HUES64 (cell line): Measurements from ENCODE around the gene FRRS1.

Experiments used
- H3K27ac ChIP-seq: 2 replicates; pipeline ENCODE4 v1.7.0; 2013; ENCODE audit warnings: low read depth, low read length, inconsistent platforms
- H3K27me3 ChIP-seq: 2 replicates; pipeline ENCODE4 v1.6.1; 2013; ENCODE audit warnings: mild to moderate bottlenecking, low read length; ENCODE audit not compliant: insufficient read depth
- H3K36me3 ChIP-seq: 2 replicates; pipeline ENCODE4 v1.6.1; 2013; ENCODE audit warnings: mild to moderate bottlenecking, low read length; ENCODE audit not compliant: insufficient read depth
- H3K4me1 ChIP-seq: 2 replicates; pipeline ENCODE4 v1.6.1; 2013; ENCODE audit warnings: mild to moderate bottlenecking, low read length, moderate library complexity; ENCODE audit not compliant: insufficient read depth
- H3K4me3 ChIP-seq: 2 replicates; pipeline ENCODE4 v1.5.1; 2013; ENCODE audit warnings: mild to moderate bottlenecking, low read length, moderate library complexity
- H3K9ac ChIP-seq: 2 replicates; pipeline ENCODE4 v1.6.1; 2013; ENCODE audit warnings: mild to moderate bottlenecking, low read depth, low read length
- H3K9me3 ChIP-seq: 2 replicates; pipeline ENCODE4 v1.6.1; 2013; ENCODE audit warnings: low read depth, low read length; ENCODE audit not compliant: insufficient read depth
- WGBS: fragments of 150-250, 120-280 bp; methylation state at CpG from one replicate; pipeline ENCODE4 v1.1.7; 2013; ENCODE audit warnings: missing lambda C conversion rate; 5-methylcytosine and 5-hydroxymethylcytosine counted together

FRRS1 gene

GRCh38 chr1:99784809-99785255 is 18.4 kb upstream of the FRRS1 start:
- no peak overlapping the region for H3K9ac ChIP-seq
- no peak overlapping the region for H3K4me3 ChIP-seq
- WGBS = 92% methylated on average over 2 of the region's 2 CpGs

GRCh38 chr1:99784143-99784542 is 17.7 kb upstream of the FRRS1 start:
- no peaks in the 10 kb centered on the region for H3K36me3 ChIP-seq
- 93% methylated on average over 1 of the region's 1 CpG for WGBS
- no peaks in the 10 kb centered on the region for H3K27me3 ChIP-seq
- H3K4me3 ChIP-seq = no peak overlapping the region
- no peak overlapping the region for H3K27ac ChIP-seq
- H3K4me1 ChIP-seq = no peaks in the 10 kb centered on the region
- H3K9ac ChIP-seq = no peak overlapping the region
- H3K9me3 ChIP-seq = no peaks in the 10 kb centered on the region

More at GRCh38 chr1:99784809-99785255, 18.4 kb upstream of the FRRS1 start:
- H3K4me1 ChIP-seq = no peaks in the 10 kb centered on the region
- no peak overlapping the region for H3K27ac ChIP-seq
- H3K9me3 ChIP-seq = no peaks in the 10 kb centered on the region
- no peaks in the 10 kb centered on the region for H3K27me3 ChIP-seq
- no peaks in the 10 kb centered on the region for H3K36me3 ChIP-seq

GRCh38 chr1:99782920-99783319 is 16.5 kb upstream of the FRRS1 start:
- H3K4me1 ChIP-seq = no peaks in the 10 kb centered on the region
- no peak overlapping the region for H3K27ac ChIP-seq
- H3K27me3 ChIP-seq = no peaks in the 10 kb centered on the region
- H3K36me3 ChIP-seq = no peaks in the 10 kb centered on the region
- H3K9me3 ChIP-seq = no peaks in the 10 kb centered on the region
- no peak overlapping the region for H3K9ac ChIP-seq
- no peak overlapping the region for H3K4me3 ChIP-seq
- WGBS = 88% methylated on average over 3 of the region's 3 CpGs

- no peaks in the 10 kb centered on the region for H3K36me3 ChIP-seq
- H3K9ac ChIP-seq = no peak overlapping the region
- no peak overlapping the region for H3K27ac ChIP-seq
- H3K4me3 ChIP-seq = no peak overlapping the region
- 91% methylated on average over 1 of the region's 1 CpG for WGBS
- H3K9me3 ChIP-seq = no peaks in the 10 kb centered on the region
- H3K4me1 ChIP-seq = no peaks in the 10 kb centered on the region
- no peaks in the 10 kb centered on the region for H3K27me3 ChIP-seq
Observed at GRCh38 chr1:99782397-99782796, 16.0 kb upstream of the FRRS1 start.

GRCh38 chr1:99781798-99782197 is 15.4 kb upstream of the FRRS1 start:
- no peaks in the 10 kb centered on the region for H3K4me1 ChIP-seq
- WGBS = 93% methylated on average over 3 of the region's 3 CpGs
- H3K9me3 ChIP-seq = no peaks in the 10 kb centered on the region
- no peaks in the 10 kb centered on the region for H3K27me3 ChIP-seq
- no peak overlapping the region for H3K4me3 ChIP-seq
- H3K9ac ChIP-seq = no peak overlapping the region
- H3K27ac ChIP-seq = no peak overlapping the region
- H3K36me3 ChIP-seq = no peaks in the 10 kb centered on the region

- H3K4me1 ChIP-seq = no peaks in the 10 kb centered on the region; the same call in 1 of the 2 replicates
- H3K36me3 ChIP-seq = no peaks in the 10 kb centered on the region
- H3K27ac ChIP-seq = no peak overlapping the region
- H3K9me3 ChIP-seq = no peaks in the 10 kb centered on the region
- no peaks in the 10 kb centered on the region for H3K27me3 ChIP-seq
- H3K9ac ChIP-seq = no peak overlapping the region
- 94% methylated on average over 3 of the region's 3 CpGs for WGBS
- H3K4me3 ChIP-seq = no peak overlapping the region
Observed at GRCh38 chr1:99777752-99778151, 11.3 kb upstream of the FRRS1 start.

GRCh38 chr1:99776120-99776519 is 9.7 kb upstream of the FRRS1 start:
- Histone ChIP-seq H3K9me3 (no peaks in the 10 kb centered on the region), H3K27me3 (no peaks in the 10 kb centered on the region), H3K4me1 (no peaks in the 10 kb centered on the region; the same call in 1 of the 2 replicates), H3K36me3 (no peaks in the 10 kb centered on the region), H3K4me3 (no peak overlapping the region), H3K27ac (no peak overlapping the region), H3K9ac (no peak overlapping the region)

GRCh38 chr1:99772809-99773208 is 6.4 kb upstream of the FRRS1 start:
- H3K27me3 ChIP-seq = no peaks in the 10 kb centered on the region
- no peaks in the 10 kb centered on the region; the same call in 1 of the 2 replicates for H3K4me1 ChIP-seq
- WGBS = 96% methylated on average over 3 of the region's 3 CpGs
- no peak overlapping the region for H3K4me3 ChIP-seq
- no peaks in the 10 kb centered on the region for H3K36me3 ChIP-seq
- no peaks in the 10 kb centered on the region for H3K9me3 ChIP-seq
- no peak overlapping the region for H3K27ac ChIP-seq
- H3K9ac ChIP-seq = no peak overlapping the region

GRCh38 chr1:99771513-99771918 is 5.1 kb upstream of the FRRS1 start:
- H3K9ac ChIP-seq = no peak overlapping the region
- no peaks in the 10 kb centered on the region for H3K27me3 ChIP-seq
- H3K4me3 ChIP-seq = no peak overlapping the region
- peaks cover 6% of the 10 kb centered on the region for H3K4me1 ChIP-seq
- no peaks in the 10 kb centered on the region for H3K36me3 ChIP-seq
- H3K9me3 ChIP-seq = no peaks in the 10 kb centered on the region
- no peak overlapping the region for H3K27ac ChIP-seq

GRCh38 chr1:99768524-99769245 is 2.2 kb upstream of the FRRS1 start:
- H3K9ac ChIP-seq = no peak overlapping the region

GRCh38 chr1:99768104-99768503 is 1.7 kb upstream of the FRRS1 start:
- 89% methylated on average over 1 of the region's 3 CpGs for WGBS
- Histone ChIP-seq H3K36me3 (no peaks in the 10 kb centered on the region), H3K9ac (no peak overlapping the region)

More at GRCh38 chr1:99768524-99769245, 2.2 kb upstream of the FRRS1 start:
- Histone ChIP-seq H3K36me3 (no peaks in the 10 kb centered on the region), H3K9me3 (no peaks in the 10 kb centered on the region), H3K4me3 (no peak overlapping the region), H3K4me1 (peaks cover 6% of the 10 kb centered on the region), H3K27me3 (no peaks in the 10 kb centered on the region), H3K27ac (no peak overlapping the region)
- WGBS = 91% methylated on average over 6 of the region's 6 CpGs

GRCh38 chr1:99764909-99765308 is 1.5 kb downstream of the FRRS1 start:
- H3K27ac ChIP-seq = no peak overlapping the region
- H3K4me3 ChIP-seq = no peak overlapping the region
- H3K9ac ChIP-seq = no peak overlapping the region

More at GRCh38 chr1:99768104-99768503, 1.7 kb upstream of the FRRS1 start:
- Histone ChIP-seq H3K9me3 (no peaks in the 10 kb centered on the region), H3K4me3 (no peak overlapping the region), H3K4me1 (peaks cover 6% of the 10 kb centered on the region), H3K27ac (no peak overlapping the region), H3K27me3 (no peaks in the 10 kb centered on the region)

More at GRCh38 chr1:99764909-99765308, 1.5 kb downstream of the FRRS1 start:
- Histone ChIP-seq H3K27me3 (no peaks in the 10 kb centered on the region), H3K36me3 (no peaks in the 10 kb centered on the region), H3K4me1 (peaks cover 10% of the 10 kb centered on the region), H3K9me3 (no peaks in the 10 kb centered on the region)
- 86% methylated on average over 1 of the region's 1 CpG for WGBS
